Aorta (tissue), 5 donors: ENCODE measurements around the gene ZNF835. TPM values are rescaled to one million over a fixed set of nuclear protein-coding genes. Genes with fewer than 3 reads are reported as not detected.

Source experiments
- ATAC-seq: fragments of 200-7000 bp; cut with Tn5 transposase; one replicate; pipeline ENCODE4 v1.9.1; 2022; ENCODE audit warnings: moderate library complexity; ENCODE audit not compliant: low FRiP score
- DNase-seq, 2 donors: peaks; one replicate each; pipeline ENCODE4 v3.0.0-alpha.2; 2020
- H3K27ac ChIP-seq, 2 donors: one replicate each; pipeline ENCODE4 v1.5.1; 2013; ENCODE audit warnings: low read length in 2 of 2, mild to moderate bottlenecking in 2 of 2, moderate library complexity in 2 of 2, control low read depth in 1 of 2, inconsistent platforms in 1 of 2, low read depth in 1 of 2
- H3K27me3 ChIP-seq, 2 donors: one replicate each; pipeline ENCODE4 v1.6.1; 2013; ENCODE audit warnings: control low read depth in 1 of 2, low read length in 1 of 2, mild to moderate bottlenecking in 1 of 2, moderate library complexity in 1 of 2; ENCODE audit not compliant: insufficient read depth in 2 of 2, control insufficient read depth in 1 of 2
- H3K36me3 ChIP-seq, 2 donors: one replicate each; pipeline ENCODE4 v1.6.1; 2013; ENCODE audit warnings: control low read depth in 1 of 2, low read length in 1 of 2, mild to moderate bottlenecking in 1 of 2; ENCODE audit not compliant: insufficient read depth in 2 of 2, control insufficient read depth in 1 of 2
- H3K4me1 ChIP-seq, 2 donors: one replicate each; pipeline ENCODE4 v1.6.1; 2013; ENCODE audit warnings: low read length in 2 of 2, control low read depth in 1 of 2, mild to moderate bottlenecking in 1 of 2, moderate library complexity in 1 of 2; ENCODE audit not compliant: insufficient read depth in 2 of 2, control insufficient read depth in 1 of 2
- H3K4me3 ChIP-seq, 2 donors: one replicate each; pipeline ENCODE4 v1.5.1; 2013; ENCODE audit warnings: low read length in 2 of 2, control low read depth in 1 of 2, mild to moderate bottlenecking in 1 of 2
- H3K9me3 ChIP-seq: one replicate; pipeline ENCODE4 v1.6.1; 2013; ENCODE audit warnings: mild to moderate bottlenecking, low read length; ENCODE audit not compliant: control insufficient read depth
- WGBS, 2 donors: extraction: QIAGEN DNeasy Blood & Tissue Kit; methylation state at CpG; one replicate each; pipeline ENCODE4 v1.1.7; 2013; 5-methylcytosine and 5-hydroxymethylcytosine counted together
- intact Hi-C, 2 donors: fragments of 100-400 bp; cut with DNase I; formaldehyde crosslinking; loops; one replicate each; pipeline versions ENCODE4 v1.14.2 to v1.15.0; 2022
- polyA plus RNA-seq, 2 donors: library from polyadenylated mRNA; stranded (reverse); fragments of 200-250 nt; gene quantifications; one replicate each; pipeline ENCODE4 v1.2.3, GENCODE V29; 2013
- total RNA-seq, 2 donors: library from RNA; stranded (reverse); fragmentation: NEBNext Ultra II Directional; extraction: Animal tissue kit (Norgen Biotek cat#: 25700); gene quantifications; one replicate each; pipeline ENCODE4 v1.2.1, GENCODE V29; 2021
- donor health status: healthy with polysubstance abuse.
- donor health status: Bipolar disorder and iron deficiency.
- donor health status: DM: no; HTN: no; CAD: no.
- donor health status: DM: no; HTN: no; CAD: no.
- donor health status: DM: yes; HTN: yes; CAD: no.

ZNF835 gene
- total and polyA plus RNA-seq, 4 donors = 0.75 to 2.8 (median 1.7) TPM

- Histone ChIP-seq H3K27me3 (no peaks in the 10 kb centered on the region), H3K4me1 (no peaks in the 10 kb centered on the region), H3K4me3 (no peak overlapping the region), H3K27ac (no peak overlapping the region), H3K9me3 (peaks cover 7% of the 10 kb centered on the region), H3K36me3 (no peaks in the 10 kb centered on the region)
- intact Hi-C loops = no loop called here
- no peak for DNase-seq
- no peak for ATAC-seq
- WGBS, 2 donors = 9 to 12% methylated on average over 25 of the region's 25 CpGs
Measured at GRCh38 chr19:56643460-56643955, 28.0 kb downstream of the ZNF835 start.

GRCh38 chr19:56642711-56643459 is 28.7 kb downstream of the ZNF835 start, which contains the start of gene SMIM17:
TSS of gene SMIM17 (plus strand) at chr19:56643159. CDS start at chr19:56645668, 2,509 bp downstream.
- H3K4me1 ChIP-seq = no peaks in the 10 kb centered on the region
- 7 to 9% methylated on average over 56 to 60 of the region's 60 CpGs for WGBS, 2 donors
- no peaks in the 10 kb centered on the region for H3K36me3 ChIP-seq
- ATAC-seq = peak; percentile 15
- no peak within 1 kb of the TSS for H3K27ac ChIP-seq
- H3K27me3 ChIP-seq = no peaks in the 10 kb centered on the region
- no peak within 1 kb of the TSS for H3K4me3 ChIP-seq
- peaks cover 10% of the 10 kb centered on the region for H3K9me3 ChIP-seq
- intact Hi-C loops = no loop called here
- no peak for DNase-seq

GRCh38 chr19:56639217-56639616 is 32.3 kb downstream of the ZNF835 start:
- intact Hi-C loops = no loop called here
- no peak for ATAC-seq
- H3K4me1 ChIP-seq = no peaks in the 10 kb centered on the region
- H3K27me3 ChIP-seq = no peaks in the 10 kb centered on the region
- H3K27ac ChIP-seq = no peak overlapping the region
- H3K4me3 ChIP-seq = no peak overlapping the region
- 29 to 33% methylated on average over 7 of the region's 7 CpGs for WGBS, 2 donors
- peaks cover 8% of the 10 kb centered on the region for H3K9me3 ChIP-seq
- H3K36me3 ChIP-seq = no peaks in the 10 kb centered on the region
- peak in 1 of 2 donors; percentile 28 for DNase-seq

- WGBS, 2 donors = 9% methylated on average over 21 of the region's 21 CpGs
Measured at GRCh38 chr19:56637976-56638555, 33.5 kb downstream of the ZNF835 start.

GRCh38 chr19:56633021-56633420 is 38.5 kb downstream of the ZNF835 start:
- peaks cover 0 to 2% of the 10 kb centered on the region in 2 donors for H3K36me3 ChIP-seq
- H3K4me1 ChIP-seq = no peaks in the 10 kb centered on the region
- intact Hi-C loops = no loop called here
- H3K9me3 ChIP-seq = peaks cover 19% of the 10 kb centered on the region
- no peak overlapping the region for H3K4me3 ChIP-seq
- no peak for DNase-seq
- H3K27me3 ChIP-seq = no peaks in the 10 kb centered on the region
- ATAC-seq = no peak
- H3K27ac ChIP-seq = no peak overlapping the region
- WGBS, 2 donors = 17 to 25% methylated on average over 1 of the region's 1 CpG

More at GRCh38 chr19:56637976-56638555, 33.5 kb downstream of the ZNF835 start:
- Histone ChIP-seq H3K4me3 (no peak overlapping the region), H3K36me3 (peaks cover 0 to 2% of the 10 kb centered on the region in 2 donors), H3K9me3 (peaks cover 10% of the 10 kb centered on the region), H3K27ac (no peak overlapping the region), H3K4me1 (no peaks in the 10 kb centered on the region), H3K27me3 (no peaks in the 10 kb centered on the region)
- intact Hi-C loops = no loop called here
- ATAC-seq = peak; percentile 66
- DNase-seq = peak; percentile 73 to 84

- Histone ChIP-seq H3K4me1 (no peaks in the 10 kb centered on the region), H3K4me3 (no peak overlapping the region), H3K9me3 (peaks cover 45% of the 10 kb centered on the region), H3K27me3 (no peaks in the 10 kb centered on the region), H3K27ac (no peak overlapping the region), H3K36me3 (peaks cover 6 to 7% of the 10 kb centered on the region in 2 donors)
- intact Hi-C loops = no loop called here
- WGBS, 2 donors = 93 to 96% methylated on average over 9 of the region's 9 CpGs
- no peak for DNase-seq
- no peak for ATAC-seq
Measured at GRCh38 chr19:56625708-56626107, 45.8 kb downstream of the ZNF835 start.

GRCh38 chr19:56623006-56623405 is 48.6 kb downstream of the ZNF835 start:
- ATAC-seq = no peak
- H3K9me3 ChIP-seq = peaks cover 56% of the 10 kb centered on the region
- intact Hi-C loops = no loop called here
- H3K4me3 ChIP-seq = no peak overlapping the region
- no peaks in the 10 kb centered on the region for H3K27me3 ChIP-seq
- DNase-seq = no peak
- WGBS, 2 donors = 87 to 88% methylated on average over 9 of the region's 9 CpGs
- H3K4me1 ChIP-seq = no peaks in the 10 kb centered on the region
- peaks cover 9 to 10% of the 10 kb centered on the region in 2 donors for H3K36me3 ChIP-seq
- H3K27ac ChIP-seq = no peak overlapping the region

GRCh38 chr19:56622374-56622773 is 49.2 kb downstream of the ZNF835 start:
- Histone ChIP-seq H3K4me3 (no peak overlapping the region), H3K4me1 (no peaks in the 10 kb centered on the region), H3K27ac (no peak overlapping the region), H3K9me3 (peaks cover 57% of the 10 kb centered on the region), H3K27me3 (no peaks in the 10 kb centered on the region), H3K36me3 (peaks cover 12 to 13% of the 10 kb centered on the region in 2 donors)
- ATAC-seq (no peak), DNase-seq (peak in 1 of 2 donors; percentile 62)
- 88% methylated on average over 37 of the region's 37 CpGs for WGBS, 2 donors
- intact Hi-C loops = no loop called here
